ENCODE data around the gene ZNF474.
"Not testable (repeated sequence)": the region's sequence is repeated elsewhere in the genome, so short reads cannot be mapped to it uniquely, and the experiment has no call there.

The ZNF474 gene

DNA sequence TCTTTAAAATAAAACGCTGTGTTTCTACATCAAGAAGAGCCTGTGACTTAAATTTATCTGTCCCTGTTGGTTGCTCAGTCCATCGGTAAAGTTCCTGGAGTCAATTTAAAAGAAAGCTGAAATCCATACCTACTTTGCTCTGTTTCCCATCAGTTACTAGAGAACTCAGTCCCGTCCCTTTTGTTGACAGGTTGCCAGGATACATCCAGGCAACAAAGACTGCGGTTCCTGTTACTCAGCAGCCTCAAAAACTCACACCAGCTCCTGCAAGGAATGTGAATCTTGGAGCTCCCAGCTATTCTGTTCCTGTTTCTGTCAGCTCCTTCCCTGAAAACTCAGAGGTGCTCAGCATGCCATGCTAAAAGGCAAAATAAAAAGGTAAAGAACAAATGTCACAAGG, at the start of gene ZNF474:
TSS of gene ZNF474 (plus strand) at position 241 of the 400 bp plus-strand sequence. CDS start 22,445 bp downstream, outside the sequence.
- H3K9me3 ChIP-seq (ENCODE audit: control insufficient read depth, insufficient read depth, low read length) = no peaks in the 10 kb centered on the region
- H3K9ac ChIP-seq (ENCODE audit: low read depth, low read length) = no peak within 1 kb of the TSS
- H3K36me3 ChIP-seq (ENCODE audit: insufficient read depth, low read length) = no peaks in the 10 kb centered on the region
- no peaks in the 10 kb centered on the region for H3K4me1 ChIP-seq (ENCODE audit: insufficient read depth, low read length)

DNA sequence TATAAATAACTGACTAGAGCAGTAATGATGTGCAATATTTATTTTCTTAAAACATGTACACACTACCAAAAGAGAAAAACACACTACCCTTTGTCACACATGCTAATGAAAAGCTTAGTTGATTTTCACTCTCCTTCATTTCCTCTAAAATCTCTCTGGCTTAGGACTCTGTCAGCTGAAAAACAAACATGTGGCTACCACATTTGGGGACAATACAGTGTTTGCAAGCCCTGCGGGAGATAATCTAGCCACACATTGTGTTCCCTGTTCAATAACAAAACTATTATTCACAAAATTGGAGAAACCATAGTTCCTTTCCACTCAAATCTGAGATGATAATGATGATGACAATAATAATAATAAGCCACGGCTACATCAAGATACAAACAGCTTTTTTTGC, 47.8 kb upstream of the ZNF474 start:
- Histone ChIP-seq H3K4me1 (ENCODE audit: insufficient read depth, low read length) (peaks cover under 1% of the 10 kb centered on the region; the same call in 1 of the 2 replicates), H3K9ac (ENCODE audit: low read depth, low read length) (no peak overlapping the region), H3K9me3 (ENCODE audit: control insufficient read depth, insufficient read depth, low read length) (no peaks in the 10 kb centered on the region), H3K36me3 (ENCODE audit: insufficient read depth, low read length) (no peaks in the 10 kb centered on the region)

DNA sequence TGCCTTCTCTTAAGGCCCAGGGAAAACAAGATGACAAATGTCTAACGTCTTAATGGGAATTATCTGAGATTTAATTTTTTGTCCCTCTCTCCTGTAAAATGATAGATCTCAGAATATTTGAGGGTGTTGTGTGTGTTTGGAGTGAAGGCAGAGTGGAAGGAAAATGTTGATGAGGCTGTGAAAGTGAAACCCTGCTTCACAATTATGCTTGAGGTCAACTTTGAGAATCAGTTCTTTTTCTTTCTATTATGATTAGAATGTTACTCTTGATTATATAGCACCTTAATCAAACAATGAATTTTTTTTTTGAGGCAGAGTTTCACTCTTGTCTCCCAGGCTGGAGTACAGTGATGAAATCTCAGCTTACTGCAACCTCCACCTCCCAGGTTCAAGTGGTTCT, 45.8 kb upstream of the ZNF474 start:
- H3K4me1 ChIP-seq (ENCODE audit: insufficient read depth, low read length) = no peaks in the 10 kb centered on the region
- no peak overlapping the region for H3K9ac ChIP-seq (ENCODE audit: low read depth, low read length)
- no peaks in the 10 kb centered on the region for H3K36me3 ChIP-seq (ENCODE audit: insufficient read depth, low read length)
- H3K9me3 ChIP-seq (ENCODE audit: control insufficient read depth, insufficient read depth, low read length) = no peaks in the 10 kb centered on the region

DNA sequence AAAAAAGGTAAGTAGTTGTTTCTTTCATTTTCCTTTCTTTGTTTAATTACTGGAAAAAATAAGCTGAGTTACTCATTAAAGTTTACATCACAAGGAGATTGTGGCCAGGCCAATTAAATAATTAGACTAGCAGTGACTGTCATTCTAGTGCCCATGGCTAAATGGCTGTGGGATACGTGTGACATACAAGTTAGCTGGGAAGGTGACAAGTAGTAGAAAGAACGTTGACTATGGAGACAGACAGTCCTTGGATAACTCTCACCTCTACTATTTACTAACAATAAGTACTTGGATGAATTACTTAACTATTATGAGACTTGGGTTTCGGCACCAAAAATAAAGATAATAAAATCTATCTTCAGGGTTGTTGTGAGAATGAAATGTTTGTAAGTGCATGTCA, 44.3 kb upstream of the ZNF474 start:
- no peaks in the 10 kb centered on the region for H3K9me3 ChIP-seq (ENCODE audit: control insufficient read depth, insufficient read depth, low read length)

DNA sequence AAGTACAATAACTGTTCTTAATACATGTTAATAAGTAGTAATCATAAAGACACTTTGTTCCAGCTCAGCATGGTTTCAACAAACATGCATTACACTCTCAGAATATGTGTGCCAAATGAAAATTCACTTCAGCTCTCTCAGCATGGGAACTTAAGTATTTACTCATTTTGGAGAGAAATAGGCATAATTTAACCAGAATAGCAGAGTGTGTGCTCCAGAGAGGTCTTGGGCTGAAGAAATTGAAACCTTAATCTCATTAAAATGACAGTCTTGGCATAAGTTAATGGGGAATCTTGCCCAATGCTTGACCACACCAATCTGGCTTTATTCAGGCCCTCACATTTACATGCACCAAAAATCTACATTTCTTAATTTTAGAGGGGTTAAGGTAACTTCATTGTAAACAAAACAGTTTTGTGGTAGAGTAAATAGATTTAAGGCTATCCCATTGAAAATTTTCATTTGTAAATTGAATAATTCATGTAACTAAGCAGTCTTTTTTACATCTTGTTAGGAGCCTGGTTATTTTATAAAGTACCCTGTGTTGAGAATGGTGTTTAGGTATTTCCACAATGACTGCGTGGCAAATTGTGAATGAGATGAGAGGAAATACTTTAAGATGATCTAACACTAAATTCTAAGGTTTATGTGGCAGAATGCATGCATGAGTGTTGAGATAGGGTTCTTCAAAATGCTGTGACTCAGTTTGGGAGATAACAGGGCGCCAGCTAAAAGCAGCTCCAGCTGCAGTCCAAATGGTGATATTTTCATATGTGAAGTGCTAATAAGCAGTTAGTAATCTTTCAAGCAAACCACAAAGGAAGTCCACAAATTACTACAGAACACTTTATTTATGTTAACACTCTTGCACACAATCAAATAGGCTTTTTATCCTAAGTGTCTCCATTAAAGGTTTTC, 40.0 kb upstream of the ZNF474 start:
- Histone ChIP-seq H3K36me3 (ENCODE audit: insufficient read depth, low read length) (no peaks in the 10 kb centered on the region), H3K4me1 (ENCODE audit: insufficient read depth, low read length) (no peaks in the 10 kb centered on the region; the same call in 1 of the 2 replicates), H3K9ac (ENCODE audit: low read depth, low read length) (no peak overlapping the region), H3K9me3 (ENCODE audit: control insufficient read depth, insufficient read depth, low read length) (no peaks in the 10 kb centered on the region)

More for the DNA sequence above, 44.3 kb upstream of the ZNF474 start:
- no peaks in the 10 kb centered on the region; the same call in 1 of the 2 replicates for H3K4me1 ChIP-seq (ENCODE audit: insufficient read depth, low read length)
- H3K9ac ChIP-seq (ENCODE audit: low read depth, low read length) = no peak overlapping the region
- H3K36me3 ChIP-seq (ENCODE audit: insufficient read depth, low read length) = no peaks in the 10 kb centered on the region

DNA sequence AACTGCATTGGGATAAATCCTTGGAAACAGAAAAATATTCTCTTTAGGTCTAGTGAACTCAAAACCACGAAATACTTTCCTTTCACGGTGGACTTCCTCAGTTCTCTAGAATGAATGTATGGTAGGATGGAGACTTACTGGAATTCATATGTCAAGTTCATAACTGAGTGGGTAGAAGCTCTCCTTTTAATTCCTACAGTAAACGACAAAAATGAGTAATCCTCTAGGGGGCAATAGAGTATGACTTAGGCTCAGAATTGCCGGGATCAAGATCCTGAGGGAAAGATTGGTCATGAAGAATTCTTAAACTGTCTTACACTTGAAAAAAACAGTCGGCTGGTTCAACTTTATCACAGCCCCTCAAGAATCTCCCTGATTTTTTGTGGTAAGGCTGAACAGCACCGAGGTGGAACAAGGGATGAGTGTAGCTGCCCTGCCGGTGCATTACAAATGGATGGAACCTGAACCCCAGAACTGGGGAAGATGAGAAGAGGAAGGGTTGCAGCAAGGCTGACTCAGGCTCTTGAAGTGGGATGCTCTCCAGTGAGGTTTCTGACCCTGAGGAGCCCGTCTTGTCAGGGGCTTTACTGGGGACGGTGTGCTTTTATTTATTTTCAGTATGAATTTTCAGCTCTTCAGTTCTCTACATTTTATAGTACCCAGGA, 37.3 kb upstream of the ZNF474 start:
- Histone ChIP-seq H3K4me1 (ENCODE audit: insufficient read depth, low read length) (no peaks in the 10 kb centered on the region; the same call in 1 of the 2 replicates), H3K36me3 (ENCODE audit: insufficient read depth, low read length) (no peaks in the 10 kb centered on the region), H3K9ac (ENCODE audit: low read depth, low read length) (no peak overlapping the region), H3K9me3 (ENCODE audit: control insufficient read depth, insufficient read depth, low read length) (no peaks in the 10 kb centered on the region)

DNA sequence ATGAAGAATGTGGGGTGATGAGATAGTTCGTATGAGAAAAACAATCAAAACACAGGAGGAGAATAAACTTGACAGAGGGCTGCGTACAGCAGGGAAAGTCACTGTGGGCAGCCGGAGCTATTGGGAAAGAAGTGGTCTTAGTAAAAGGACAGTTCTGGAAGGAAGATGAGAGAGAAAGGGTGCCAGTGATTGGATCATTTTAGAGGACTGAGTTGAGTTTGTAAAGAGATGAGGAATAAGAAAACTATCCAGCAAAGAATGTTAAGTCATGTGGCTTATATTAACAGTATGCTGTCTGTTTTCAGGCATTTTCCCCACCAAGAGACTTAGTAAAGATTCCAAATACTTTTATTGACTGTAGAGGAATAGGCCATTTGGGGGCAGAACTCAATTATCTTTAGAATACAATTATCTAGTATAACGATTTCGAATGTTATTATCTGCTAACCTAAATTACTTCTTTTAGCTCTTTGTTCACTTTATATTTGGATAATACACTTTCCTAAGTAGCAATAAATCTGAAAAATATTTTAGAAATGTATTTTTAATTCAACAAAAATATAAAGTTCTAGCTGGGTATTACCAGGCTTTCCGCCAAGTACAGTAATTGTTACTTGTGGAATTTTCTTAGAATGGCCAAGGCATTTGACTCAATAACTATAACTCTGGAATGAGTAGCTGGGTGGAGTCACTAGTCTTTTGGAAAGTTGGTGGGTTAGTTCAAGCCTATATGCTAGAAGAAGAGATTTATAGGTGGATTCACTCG, 35.7 kb upstream of the ZNF474 start:
- Histone ChIP-seq H3K36me3 (ENCODE audit: insufficient read depth, low read length) (no peaks in the 10 kb centered on the region), H3K9ac (ENCODE audit: low read depth, low read length) (no peak overlapping the region), H3K4me1 (ENCODE audit: insufficient read depth, low read length) (no peaks in the 10 kb centered on the region; the same call in 1 of the 2 replicates), H3K9me3 (ENCODE audit: control insufficient read depth, insufficient read depth, low read length) (no peaks in the 10 kb centered on the region)

DNA sequence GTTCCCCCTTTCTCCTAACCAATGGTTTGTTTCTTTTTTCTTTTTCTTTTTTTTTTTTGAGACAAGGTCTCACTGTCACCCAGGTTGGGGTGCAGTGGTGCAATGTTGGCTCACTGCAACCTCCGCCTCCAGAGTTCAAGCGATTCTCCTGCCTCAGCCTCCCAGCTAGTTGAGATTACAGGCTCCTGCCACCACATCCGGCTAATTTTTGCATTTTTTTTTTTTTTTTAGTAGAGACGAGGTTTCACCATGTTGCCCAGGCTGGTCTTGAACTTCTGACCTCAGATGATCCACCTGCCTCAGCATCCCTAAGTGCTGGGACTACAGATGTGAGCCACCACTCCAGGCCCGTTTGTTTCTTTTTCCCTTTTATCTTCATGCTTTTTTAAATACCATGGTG, 35.1 kb upstream of the ZNF474 start:
- H3K4me1 ChIP-seq (ENCODE audit: insufficient read depth, low read length); H3K9ac ChIP-seq (ENCODE audit: low read depth, low read length); H3K9me3 ChIP-seq (ENCODE audit: control insufficient read depth, insufficient read depth, low read length); H3K36me3 ChIP-seq (ENCODE audit: insufficient read depth, low read length): not testable (repeated sequence)

DNA sequence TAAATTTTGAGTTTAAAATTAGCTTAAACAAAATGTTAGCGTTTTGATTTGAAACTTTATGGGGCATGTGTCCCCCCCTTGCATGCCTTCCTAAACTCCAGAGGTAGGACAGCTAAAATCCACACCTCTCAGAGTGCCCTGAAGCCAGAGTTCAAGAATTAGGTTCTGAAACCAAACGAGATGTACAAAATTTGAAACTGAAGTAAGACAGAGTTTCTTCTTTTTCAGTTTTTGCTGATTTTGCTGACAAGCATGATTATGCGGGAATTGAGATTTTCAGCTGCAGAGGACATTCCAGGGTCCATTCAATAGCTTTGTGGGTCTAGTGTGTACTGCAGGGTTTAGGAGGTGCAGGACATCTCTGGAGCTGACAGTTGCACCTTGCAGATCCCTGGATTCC, 34.2 kb upstream of the ZNF474 start:
- H3K9me3 ChIP-seq (ENCODE audit: control insufficient read depth, insufficient read depth, low read length) = no peaks in the 10 kb centered on the region
- H3K36me3 ChIP-seq (ENCODE audit: insufficient read depth, low read length) = no peaks in the 10 kb centered on the region
- no peak overlapping the region for H3K9ac ChIP-seq (ENCODE audit: low read depth, low read length)
- no peaks in the 10 kb centered on the region; the same call in 1 of the 2 replicates for H3K4me1 ChIP-seq (ENCODE audit: insufficient read depth, low read length)

DNA sequence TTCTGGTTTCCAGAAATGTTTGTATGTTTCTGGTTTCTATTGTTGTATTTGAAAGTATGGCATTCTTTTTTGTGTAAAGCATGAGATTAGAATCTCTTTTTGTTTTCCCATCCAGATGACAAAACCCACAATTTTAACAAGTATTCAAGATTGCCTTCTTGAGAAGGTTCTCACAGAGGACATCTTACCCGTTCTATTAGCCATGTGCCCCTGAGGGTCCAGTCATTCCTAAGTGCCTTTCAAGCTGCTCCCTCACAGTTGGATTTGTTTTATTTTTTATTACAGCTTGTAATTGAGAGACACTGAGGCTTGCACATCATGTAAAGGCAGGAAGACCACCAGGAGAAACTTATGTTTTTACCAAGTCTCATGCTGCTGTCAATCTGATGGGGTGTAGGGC, 32.0 kb upstream of the ZNF474 start:
- H3K4me1 ChIP-seq (ENCODE audit: insufficient read depth, low read length) = no peaks in the 10 kb centered on the region; the same call in none of the 2 replicates
- no peak overlapping the region for H3K9ac ChIP-seq (ENCODE audit: low read depth, low read length)
- no peaks in the 10 kb centered on the region for H3K9me3 ChIP-seq (ENCODE audit: control insufficient read depth, insufficient read depth, low read length)
- no peaks in the 10 kb centered on the region for H3K36me3 ChIP-seq (ENCODE audit: insufficient read depth, low read length)

DNA sequence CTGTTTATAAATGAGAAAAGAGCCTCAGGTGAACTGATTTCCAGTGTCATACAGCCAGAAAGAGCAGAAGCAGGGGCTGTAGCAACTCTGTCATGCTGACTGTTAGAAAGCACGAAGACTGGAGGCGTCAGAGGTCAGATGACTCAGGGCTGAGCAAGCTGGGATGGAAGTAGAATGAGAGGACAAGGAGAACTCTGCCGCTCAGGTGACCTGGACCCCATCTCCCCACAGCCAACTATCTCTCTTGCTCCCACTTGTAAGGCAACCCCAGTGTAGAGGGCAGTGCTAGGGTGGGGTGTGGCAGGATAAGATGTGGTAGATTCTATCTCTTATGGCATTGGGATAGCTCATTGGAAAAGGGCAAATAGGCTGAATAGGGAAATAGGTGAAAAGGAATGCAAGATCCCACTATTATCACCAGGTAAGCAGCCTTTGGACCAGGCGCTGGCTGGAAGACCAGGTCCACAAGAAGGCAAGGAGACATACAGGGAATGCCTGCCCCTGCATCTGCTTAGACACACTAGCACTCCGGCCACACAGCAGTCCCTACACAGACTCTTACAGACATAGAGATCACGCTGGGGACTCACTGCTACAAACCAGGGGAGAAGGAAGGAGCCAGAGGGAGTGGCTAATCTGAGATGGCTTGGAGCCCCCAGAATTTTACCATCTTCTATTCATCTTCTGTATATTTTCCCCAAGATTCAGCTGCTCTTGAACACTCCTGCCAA, 30.1 kb upstream of the ZNF474 start:
- Histone ChIP-seq H3K36me3 (ENCODE audit: insufficient read depth, low read length) (no peaks in the 10 kb centered on the region), H3K9me3 (ENCODE audit: control insufficient read depth, insufficient read depth, low read length) (no peaks in the 10 kb centered on the region), H3K4me1 (ENCODE audit: insufficient read depth, low read length) (no peaks in the 10 kb centered on the region; the same call in none of the 2 replicates), H3K9ac (ENCODE audit: low read depth, low read length) (no peak overlapping the region)

DNA sequence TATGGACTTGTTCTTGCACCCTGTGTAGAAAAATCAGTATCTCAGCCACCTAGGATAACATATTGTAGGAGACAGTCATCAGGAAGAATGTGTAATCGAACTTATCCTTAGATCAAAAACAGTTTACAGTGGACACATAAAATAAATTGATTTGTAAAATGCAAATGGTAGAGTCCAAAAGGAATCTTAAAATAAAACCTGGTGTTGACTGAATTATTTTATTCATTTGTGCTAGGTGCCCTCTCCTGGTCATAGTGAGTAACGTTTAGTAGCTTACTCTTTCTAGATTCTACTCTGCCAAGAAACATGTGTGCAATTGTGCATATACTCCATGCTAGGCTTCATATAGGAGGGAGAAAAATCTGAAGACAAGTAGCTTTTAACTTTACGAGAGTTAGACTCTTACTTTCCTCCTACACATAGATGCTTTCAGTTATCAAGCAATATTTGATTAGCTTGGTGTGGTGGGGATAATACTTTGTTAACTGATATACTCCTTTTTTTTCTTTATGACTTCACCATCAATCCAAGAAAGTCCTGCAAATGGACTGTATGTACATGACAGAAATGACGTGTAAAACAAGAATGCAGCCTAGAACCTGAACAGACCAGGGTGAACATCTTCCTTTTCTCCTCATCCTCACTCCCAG, 27.6 kb upstream of the ZNF474 start:
- Histone ChIP-seq H3K9me3 (ENCODE audit: control insufficient read depth, insufficient read depth, low read length) (no peaks in the 10 kb centered on the region), H3K4me1 (ENCODE audit: insufficient read depth, low read length) (no peaks in the 10 kb centered on the region; the same call in none of the 2 replicates), H3K9ac (ENCODE audit: low read depth, low read length) (no peak overlapping the region), H3K36me3 (ENCODE audit: insufficient read depth, low read length) (no peaks in the 10 kb centered on the region)

DNA sequence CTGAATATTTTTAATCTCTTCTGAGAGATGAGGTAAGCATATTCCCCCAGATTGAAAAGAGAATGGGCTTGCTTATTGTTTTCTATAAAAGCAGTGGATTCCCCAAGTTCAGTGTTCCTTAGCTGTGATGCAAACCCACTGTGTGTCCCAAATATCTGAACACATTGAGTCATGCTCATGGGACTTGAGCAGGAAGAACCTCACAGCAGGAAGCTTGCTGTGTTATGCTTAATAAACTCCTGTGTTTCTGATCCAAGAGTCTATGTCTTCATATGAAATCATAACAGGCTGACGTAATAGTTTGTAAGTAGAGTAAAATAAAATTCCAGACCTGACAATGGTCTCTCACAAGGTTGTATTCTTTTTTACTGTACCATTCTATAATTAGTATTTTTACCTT, 26.5 kb upstream of the ZNF474 start:
- no peaks in the 10 kb centered on the region for H3K36me3 ChIP-seq (ENCODE audit: insufficient read depth, low read length)
- no peaks in the 10 kb centered on the region; the same call in none of the 2 replicates for H3K4me1 ChIP-seq (ENCODE audit: insufficient read depth, low read length)
- H3K9me3 ChIP-seq (ENCODE audit: control insufficient read depth, insufficient read depth, low read length) = no peaks in the 10 kb centered on the region
- H3K9ac ChIP-seq (ENCODE audit: low read depth, low read length) = no peak overlapping the region

All from ES-I3 (cell line).